Keratinocyte (primary cell): ENCODE measurements around the gene HHIPL1.

Source experiments
- CTCF ChIP-seq, 3 experiments: IDR thresholded peaks in 1 of 3; conservative IDR thresholded peaks in 1 of 3; optimal IDR thresholded peaks in 1 of 3; 2 replicates in 2 of 3; 3 replicates in 1 of 3; pipeline versions ENCODE3 to v1.5.1; 2011; ENCODE audit warnings: low read length in 3 of 3, mild to moderate bottlenecking in 3 of 3, moderate library complexity in 2 of 3, control low read depth in 1 of 3, inconsistent platforms in 1 of 3; ENCODE audit not compliant: insufficient read depth in 2 of 3; ENCODE audit errors: extremely low read depth in 1 of 3
- EZH2 ChIP-seq: IDR thresholded peaks from one replicate; pipeline ENCODE4 v1.6.1; 2012; ENCODE audit warnings: inconsistent platforms, mild to moderate bottlenecking, low read length, moderate library complexity

GRCh38 chr14:99605299-99605961 lies 39.5 kb upstream of the HHIPL1 start:
- TF ChIP-seq EZH2 (no peak), CTCF (optimal IDR thresholded peaks at IDR 0.05 in 1 of 3, IDR thresholded peaks at IDR 0.05 in 1 of 3, conservative IDR thresholded peaks at IDR 0.05 in 1 of 3; ENCODE audit: extremely low read depth in 1 of 3, insufficient read depth in 2 of 3, low read length in 3 of 3) (no peak)
